ENCODE measurements around the gene LDOC1. TPM values are rescaled to one million over a fixed set of nuclear protein-coding genes. Genes with fewer than 3 reads are reported as not detected.

Gene LDOC1
- total and polyA plus RNA-seq, 2 of the 13 experiments (the other 11 are each of a cell fraction or from before 2014, with no cell fraction given), result not detected

DNA sequence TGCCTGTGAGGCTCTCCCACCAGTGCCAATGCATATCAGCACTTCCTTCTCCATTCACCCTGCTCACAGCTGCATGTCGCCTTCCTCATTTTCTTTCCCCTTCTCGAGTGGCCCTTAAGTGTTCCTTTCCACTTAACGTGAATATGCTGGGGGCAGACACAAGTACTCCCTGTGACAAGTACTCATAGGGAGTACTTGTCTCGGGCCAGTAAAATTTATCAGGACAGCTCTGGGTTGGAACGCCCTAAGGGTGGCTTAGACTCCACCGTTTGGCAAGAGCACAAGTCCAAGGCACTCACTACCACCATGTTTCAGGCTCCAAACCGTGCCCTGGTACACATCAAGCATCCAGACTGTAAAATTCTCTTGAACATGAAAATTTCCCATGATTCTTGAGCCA, 3.9 kb upstream of the LDOC1 start (continued):
- TF ChIP-seq, protein P1, sequence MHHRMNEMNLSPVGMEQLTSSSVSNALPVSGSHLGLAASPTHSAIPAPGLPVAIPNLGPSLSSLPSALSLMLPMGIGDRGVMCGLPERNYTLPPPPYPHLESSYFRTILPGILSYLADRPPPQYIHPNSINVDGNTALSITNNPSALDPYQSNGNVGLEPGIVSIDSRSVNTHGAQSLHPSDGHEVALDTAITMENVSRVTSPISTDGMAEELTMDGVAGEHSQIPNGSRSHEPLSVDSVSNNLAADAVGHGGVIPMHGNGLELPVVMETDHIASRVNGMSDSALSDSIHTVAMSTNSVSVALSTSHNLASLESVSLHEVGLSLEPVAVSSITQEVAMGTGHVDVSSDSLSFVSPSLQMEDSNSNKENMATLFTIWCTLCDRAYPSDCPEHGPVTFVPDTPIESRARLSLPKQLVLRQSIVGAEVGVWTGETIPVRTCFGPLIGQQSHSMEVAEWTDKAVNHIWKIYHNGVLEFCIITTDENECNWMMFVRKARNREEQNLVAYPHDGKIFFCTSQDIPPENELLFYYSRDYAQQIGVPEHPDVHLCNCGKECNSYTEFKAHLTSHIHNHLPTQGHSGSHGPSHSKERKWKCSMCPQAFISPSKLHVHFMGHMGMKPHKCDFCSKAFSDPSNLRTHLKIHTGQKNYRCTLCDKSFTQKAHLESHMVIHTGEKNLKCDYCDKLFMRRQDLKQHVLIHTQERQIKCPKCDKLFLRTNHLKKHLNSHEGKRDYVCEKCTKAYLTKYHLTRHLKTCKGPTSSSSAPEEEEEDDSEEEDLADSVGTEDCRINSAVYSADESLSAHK (CRISPR knock-in tag; IDR thresholded peaks at IDR 0.05; ENCODE audit: borderline replicate concordance), result no peak
- no peak for TF ChIP-seq ZNF484 (CRISPR knock-in tag; IDR thresholded peaks at IDR 0.05; ENCODE audit: borderline replicate concordance, low read depth)
- no peak for TF ChIP-seq NONO (IDR thresholded peaks at IDR 0.05)
- TF ChIP-seq NONO (CRISPR knock-in tag; conservative IDR thresholded peaks at IDR 0.05), result no peak

DNA sequence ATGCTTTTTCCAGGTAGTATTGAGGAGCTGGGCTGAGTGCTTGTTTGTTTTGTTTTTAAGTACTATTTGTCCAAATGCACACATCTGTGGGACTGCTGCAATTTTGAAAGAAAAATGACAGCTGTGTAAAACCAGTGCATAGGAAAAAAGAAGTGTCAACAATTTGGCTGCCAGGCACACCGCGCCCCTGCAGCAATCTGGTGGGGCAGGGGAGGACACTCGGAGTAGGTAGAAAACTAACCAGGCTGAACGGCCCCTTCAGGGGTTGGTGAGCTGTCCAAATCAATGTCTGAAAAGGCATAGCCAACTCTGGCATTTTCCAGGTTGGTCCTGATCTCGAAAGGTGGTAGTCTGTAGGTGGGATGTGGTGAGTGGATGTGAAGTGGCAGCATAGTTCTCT, 1.1 kb downstream of the LDOC1 start:
- Histone ChIP-seq H3K9ac (ENCODE audit: insufficient read depth, low read depth, low read length) (no peak overlapping the region), H3K4me3 (replicated peaks in 1 of 3; ENCODE audit: insufficient read depth in 1 of 3, low read depth in 2 of 3, low read length in 3 of 3) (no peak overlapping the region), H3K4me2 (ENCODE audit: low read depth, low read length) (no peak overlapping the region), H3K4me1 (ENCODE audit: insufficient read depth, low read length) (no peaks in the 10 kb centered on the region), H3K27me3 (ENCODE audit: control insufficient read depth in 1 of 2, insufficient read depth in 2 of 2, low read length in 2 of 2) (no peaks in the 10 kb centered on the region), H3K79me2 (ENCODE audit: insufficient read depth, low read length) (no peaks in the 10 kb centered on the region), H3K27ac (ENCODE audit: extremely low read length, insufficient read depth, low read length) (no peak overlapping the region), H3K9me3 (ENCODE audit: low read length) (no peaks in the 10 kb centered on the region), H3K36me3 (replicated peaks in 1 of 2; ENCODE audit: control insufficient read depth in 1 of 2, insufficient read depth in 2 of 2, low read length in 2 of 2) (no peaks in the 10 kb centered on the region), H4K20me1 (ENCODE audit: insufficient read depth, low read length) (no peaks in the 10 kb centered on the region), H2AFZ (ENCODE audit: low read length) (no peak overlapping the region)
- DNase-seq (ENCODE audit: low spot score) (no peak), ATAC-seq (no peak), FAIRE-seq (no peak)
- TF ChIP-seq SYNCRIP (IDR thresholded peaks at IDR 0.05; ENCODE audit: insufficient read depth, low read depth, low read length), result no peak
- no TSS peak for BruUV-seq (replicated peaks)
- CTCF ChIA-PET (ENCODE audit: low intra/inter-chr PET ratio, low total read pairs), result no interaction called here
- POLR2A ChIA-PET, result no interaction called here
- intact Hi-C loops (cut with micrococcal nuclease; ENCODE audit: unreplicated experiment) (no loop called here), in situ Hi-C loops (cut with HindIII; ENCODE audit: extremely low pct_ligation_motif_present, low pct_unique_long_range_greater_than_20kb) (no loop called here)
- 80% methylated on average over 5 of the region's 5 CpGs for WGBS (ENCODE audit: low lambda C conversion rate)

All from HepG2 (cell line).